Osteocyte (in vitro differentiated cells): Measurements from ENCODE around the gene SRRM5. TPM values are rescaled to one million over a fixed set of nuclear protein-coding genes. Genes with fewer than 3 reads are reported as not detected.
"Not testable (repeated sequence)": the region's sequence is repeated elsewhere in the genome, so short reads cannot be mapped to it uniquely, and the experiment has no call there.

Experiments
- DNase-seq: peaks from one replicate; pipeline ENCODE4 v3.0.0; 2021; ENCODE audit warnings: mixed read lengths; ENCODE audit not compliant: unreplicated experiment; ENCODE audit errors: extremely low spot score
- H3K27ac Mint-ChIP-seq: one replicate; pipeline ENCODE4 v1.8.0; 2021; ENCODE audit warnings: mild to moderate bottlenecking, mixed read lengths; ENCODE audit not compliant: unreplicated experiment
- H3K27me3 Mint-ChIP-seq: one replicate; pipeline ENCODE4 v1.8.0; 2021; ENCODE audit warnings: mixed read lengths; ENCODE audit not compliant: unreplicated experiment
- H3K36me3 Mint-ChIP-seq: one replicate; pipeline ENCODE4 v1.8.0; 2021; ENCODE audit warnings: mixed read lengths; ENCODE audit not compliant: unreplicated experiment
- H3K4me1 Mint-ChIP-seq: one replicate; pipeline ENCODE4 v1.8.0; 2021; ENCODE audit warnings: mixed read lengths; ENCODE audit not compliant: unreplicated experiment
- H3K4me3 Mint-ChIP-seq: one replicate; pipeline ENCODE4 v1.8.0; 2021; ENCODE audit warnings: mild to moderate bottlenecking, moderate library complexity, mixed read lengths; ENCODE audit not compliant: unreplicated experiment
- H3K9me3 Mint-ChIP-seq: one replicate; pipeline ENCODE4 v1.8.0; 2021; ENCODE audit warnings: mixed read lengths; ENCODE audit not compliant: unreplicated experiment
- total RNA-seq: library from RNA; stranded (reverse); gene quantifications from 2 replicates; pipeline ENCODE4 v1.2.1, GENCODE V29; 2021
- TF ChIP-seq, protein P1 (sequence below): fragments of 200-600 bp; sonication (generic); IDR thresholded peaks from 2 replicates; pipeline ENCODE4 v1.5.0; 2021; ENCODE audit warnings: antibody characterized with exemption, mild to moderate bottlenecking, moderate library complexity

SRRM5 gene
- total RNA-seq, 1 donor from 2014 or later, result 0.35 TPM

DNA sequence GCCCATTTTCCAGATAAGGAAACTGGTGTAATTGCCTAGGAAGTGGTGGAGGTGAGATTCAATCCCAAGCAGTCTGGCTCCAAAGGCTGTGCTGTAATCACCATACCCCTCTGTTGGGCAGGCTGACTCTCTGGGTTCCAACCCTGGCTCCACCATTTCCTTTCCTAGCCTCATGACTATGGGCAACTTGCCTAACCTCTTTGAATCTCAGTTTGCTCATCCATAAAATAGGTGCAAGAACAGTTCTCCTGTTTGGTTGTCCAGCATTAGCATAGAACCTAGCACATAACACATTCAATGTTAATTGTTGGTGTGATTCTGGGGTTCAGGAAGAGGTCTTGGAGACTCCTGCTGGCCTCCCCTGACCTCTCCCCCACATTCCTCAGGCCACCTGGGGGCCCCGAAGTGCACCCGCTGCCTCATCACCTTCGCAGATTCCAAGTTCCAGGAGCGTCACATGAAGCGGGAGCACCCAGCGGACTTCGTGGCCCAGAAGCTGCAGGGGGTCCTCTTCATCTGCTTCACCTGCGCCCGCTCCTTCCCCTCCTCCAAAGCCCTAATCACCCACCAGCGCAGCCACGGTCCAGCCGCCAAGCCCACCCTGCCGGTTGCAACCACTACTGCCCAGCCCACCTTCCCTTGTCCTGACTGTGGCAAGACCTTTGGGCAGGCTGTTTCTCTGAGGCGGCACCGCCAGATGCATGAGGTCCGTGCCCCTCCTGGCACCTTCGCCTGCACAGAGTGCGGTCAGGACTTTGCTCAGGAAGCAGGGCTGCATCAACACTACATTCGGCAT lies 13.2 kb upstream of the SRRM5 start:
- Mint-ChIP-seq H3K27me3 (no peaks in the 10 kb centered on the region), H3K9me3 (no peaks in the 10 kb centered on the region), H3K27ac (no peak overlapping the region), H3K4me1 (peaks cover 26% of the 10 kb centered on the region), H3K36me3 (peaks cover 8% of the 10 kb centered on the region), H3K4me3 (no peak overlapping the region)
- TF ChIP-seq, protein P1, sequence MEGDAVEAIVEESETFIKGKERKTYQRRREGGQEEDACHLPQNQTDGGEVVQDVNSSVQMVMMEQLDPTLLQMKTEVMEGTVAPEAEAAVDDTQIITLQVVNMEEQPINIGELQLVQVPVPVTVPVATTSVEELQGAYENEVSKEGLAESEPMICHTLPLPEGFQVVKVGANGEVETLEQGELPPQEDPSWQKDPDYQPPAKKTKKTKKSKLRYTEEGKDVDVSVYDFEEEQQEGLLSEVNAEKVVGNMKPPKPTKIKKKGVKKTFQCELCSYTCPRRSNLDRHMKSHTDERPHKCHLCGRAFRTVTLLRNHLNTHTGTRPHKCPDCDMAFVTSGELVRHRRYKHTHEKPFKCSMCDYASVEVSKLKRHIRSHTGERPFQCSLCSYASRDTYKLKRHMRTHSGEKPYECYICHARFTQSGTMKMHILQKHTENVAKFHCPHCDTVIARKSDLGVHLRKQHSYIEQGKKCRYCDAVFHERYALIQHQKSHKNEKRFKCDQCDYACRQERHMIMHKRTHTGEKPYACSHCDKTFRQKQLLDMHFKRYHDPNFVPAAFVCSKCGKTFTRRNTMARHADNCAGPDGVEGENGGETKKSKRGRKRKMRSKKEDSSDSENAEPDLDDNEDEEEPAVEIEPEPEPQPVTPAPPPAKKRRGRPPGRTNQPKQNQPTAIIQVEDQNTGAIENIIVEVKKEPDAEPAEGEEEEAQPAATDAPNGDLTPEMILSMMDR, result no peak
- no peak for DNase-seq

DNA sequence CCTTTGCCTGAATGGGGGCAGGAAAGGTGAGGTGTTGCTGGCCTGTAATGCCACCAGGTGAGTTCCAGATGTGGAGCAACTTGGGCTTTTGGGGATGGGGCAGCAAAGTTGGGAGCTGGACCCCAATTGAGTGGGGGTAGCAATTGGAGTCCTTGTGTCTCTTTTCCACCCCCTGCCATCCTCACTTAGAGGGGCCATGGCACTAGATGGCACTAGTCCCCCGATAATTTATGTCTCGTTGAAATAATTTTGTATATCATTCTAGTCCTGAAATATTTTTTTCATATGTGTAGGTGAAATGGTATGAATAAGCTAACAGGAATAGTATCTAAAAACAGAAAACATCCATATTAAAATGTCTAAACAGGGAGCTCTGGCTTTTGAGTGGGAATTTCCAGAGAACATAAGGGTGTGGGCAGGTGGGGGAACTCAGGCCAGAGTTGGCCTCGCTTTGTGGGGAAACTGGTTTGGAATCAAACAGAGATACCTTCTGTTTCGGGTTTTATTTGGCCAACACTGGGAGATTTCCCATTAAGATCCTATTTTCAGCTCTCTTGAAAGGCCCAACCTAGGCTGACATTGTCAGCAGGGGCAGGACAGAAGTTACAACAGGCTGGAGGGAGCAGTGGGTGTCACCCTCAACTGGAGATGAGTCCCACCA lies 12.1 kb upstream of the SRRM5 start:
- H3K4me3 Mint-ChIP-seq, result no peak overlapping the region
- TF ChIP-seq, protein P1, result peak; percentile 5
- no peak for DNase-seq
- H3K27me3 Mint-ChIP-seq, result no peaks in the 10 kb centered on the region
- H3K27ac Mint-ChIP-seq, result no peak overlapping the region
- no peaks in the 10 kb centered on the region for H3K9me3 Mint-ChIP-seq
- H3K4me1 Mint-ChIP-seq, result peaks cover 19% of the 10 kb centered on the region
- peaks cover 5% of the 10 kb centered on the region for H3K36me3 Mint-ChIP-seq

DNA sequence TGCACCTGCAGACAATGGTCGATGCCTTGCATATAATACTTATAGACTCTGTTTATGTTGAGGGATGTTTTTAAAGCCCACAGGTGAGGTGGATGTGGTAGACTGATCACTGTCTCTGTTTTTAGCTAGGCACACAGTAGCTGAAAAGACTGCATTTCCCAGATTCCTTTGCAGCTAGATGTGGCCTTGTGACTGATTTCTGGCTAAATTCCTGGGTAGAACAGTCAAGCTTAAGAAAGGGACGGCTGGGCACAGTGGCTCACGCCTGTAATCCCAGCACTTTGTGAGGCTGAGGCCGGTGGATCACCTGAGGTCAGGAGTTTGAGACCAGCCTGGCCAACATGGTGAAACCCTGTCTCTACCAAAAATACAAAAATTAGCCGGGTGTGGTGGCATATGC lies 11.6 kb upstream of the SRRM5 start:
- not testable (repeated sequence) for DNase-seq, H3K36me3 Mint-ChIP-seq, H3K4me3 Mint-ChIP-seq, H3K9me3 Mint-ChIP-seq, H3K27ac Mint-ChIP-seq, H3K27me3 Mint-ChIP-seq
- H3K4me1 Mint-ChIP-seq, result peaks cover 18% of the 10 kb centered on the region

DNA sequence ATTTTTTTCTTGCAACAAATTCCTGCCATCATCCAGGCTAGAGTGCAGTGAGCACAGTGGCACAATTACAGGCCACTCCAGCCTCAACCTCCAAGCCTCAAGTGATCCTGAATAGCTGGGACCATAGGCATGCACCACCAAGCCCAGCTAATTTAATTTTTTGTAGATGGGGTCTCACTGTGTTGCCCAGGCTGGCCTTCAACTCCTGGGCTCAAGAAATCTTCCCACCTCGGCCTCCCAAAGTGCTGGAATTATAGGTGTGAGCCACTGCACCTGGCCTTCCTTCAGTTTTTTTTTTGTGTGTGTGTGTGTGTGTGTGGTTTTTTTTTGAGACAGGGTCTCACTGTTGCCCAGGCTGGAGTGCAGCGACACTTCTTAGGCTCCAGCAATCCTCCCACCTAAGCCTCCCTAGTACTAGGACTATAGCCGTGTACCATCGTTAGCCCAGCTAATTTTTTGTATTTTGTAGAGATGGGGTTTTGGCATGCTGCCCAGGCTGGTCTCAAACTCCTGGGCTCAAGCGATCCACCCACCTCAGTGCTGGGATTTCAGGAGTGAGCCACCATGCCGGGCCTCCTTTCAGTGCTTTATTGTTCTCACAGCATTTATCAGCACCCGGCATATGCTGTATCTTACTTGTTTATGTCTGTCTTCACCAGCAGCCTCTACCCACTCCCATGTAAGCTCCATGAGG lies 5.9 kb upstream of the SRRM5 start:
- DNase-seq, result no peak
- Mint-ChIP-seq H3K4me3 (no peak overlapping the region), H3K27me3 (no peaks in the 10 kb centered on the region), H3K27ac (no peak overlapping the region), H3K9me3 (no peaks in the 10 kb centered on the region), H3K36me3 (peaks cover 10% of the 10 kb centered on the region), H3K4me1 (peaks cover 9% of the 10 kb centered on the region)
- TF ChIP-seq, protein P1, result no peak

DNA sequence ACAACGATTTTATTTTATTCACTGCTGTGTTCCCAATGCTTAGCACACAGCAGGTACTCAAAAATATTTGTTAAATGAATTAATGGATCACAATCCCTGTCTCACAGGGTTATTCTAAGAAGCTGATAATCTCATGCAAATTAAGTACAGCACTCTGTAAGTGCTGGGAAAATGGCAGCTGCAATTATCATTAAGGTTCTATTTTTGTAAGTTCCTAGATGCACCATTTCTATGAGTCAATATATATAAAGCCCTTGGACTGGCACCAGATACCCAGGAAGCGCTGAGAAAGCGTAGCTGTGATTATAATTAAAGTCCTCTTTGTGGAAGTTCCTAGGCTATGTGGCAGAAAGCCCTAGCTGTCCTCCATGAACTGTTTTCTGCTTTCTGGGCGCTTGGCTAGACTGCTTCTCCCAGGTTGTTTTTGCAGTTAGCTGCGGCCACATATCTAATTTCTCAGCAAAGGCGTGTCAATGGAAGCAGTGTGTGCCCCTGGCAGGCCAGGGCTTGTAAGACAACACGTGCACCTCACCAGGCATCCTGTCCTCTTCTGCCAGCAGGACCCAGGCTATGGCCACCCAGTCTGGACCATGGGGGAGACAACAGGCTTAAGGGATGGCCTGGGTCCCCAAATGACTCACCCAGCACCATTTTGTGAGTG lies 5.2 kb upstream of the SRRM5 start:
- Mint-ChIP-seq H3K36me3 (peaks cover 10% of the 10 kb centered on the region), H3K4me3 (no peak overlapping the region), H3K4me1 (peaks cover 12% of the 10 kb centered on the region), H3K27me3 (no peaks in the 10 kb centered on the region), H3K9me3 (no peaks in the 10 kb centered on the region), H3K27ac (no peak overlapping the region)
- DNase-seq, result no peak
- TF ChIP-seq, protein P1, result no peak
